Umbilical cord (tissue), 2 donors: ENCODE measurements around the gene TXNIP. TPM values are rescaled to one million over a fixed set of nuclear protein-coding genes. Genes with fewer than 3 reads are reported as not detected.

Experiments
- DNase-seq: peaks from one replicate; pipeline ENCODE4 v3.0.0-alpha.2; 2015; ENCODE audit warnings: low spot score
- total RNA-seq: library from RNA; depleted of rRNA; stranded (reverse); fragments of >200 nt; gene quantifications from one replicate; pipeline ENCODE4 v1.2.3, GENCODE V29; 2014; ENCODE audit warnings: low replicate concordance; ENCODE audit not compliant: insufficient read depth

TXNIP gene
- total RNA-seq, 1 donor from 2014 or later = 547 TPM

DNA sequence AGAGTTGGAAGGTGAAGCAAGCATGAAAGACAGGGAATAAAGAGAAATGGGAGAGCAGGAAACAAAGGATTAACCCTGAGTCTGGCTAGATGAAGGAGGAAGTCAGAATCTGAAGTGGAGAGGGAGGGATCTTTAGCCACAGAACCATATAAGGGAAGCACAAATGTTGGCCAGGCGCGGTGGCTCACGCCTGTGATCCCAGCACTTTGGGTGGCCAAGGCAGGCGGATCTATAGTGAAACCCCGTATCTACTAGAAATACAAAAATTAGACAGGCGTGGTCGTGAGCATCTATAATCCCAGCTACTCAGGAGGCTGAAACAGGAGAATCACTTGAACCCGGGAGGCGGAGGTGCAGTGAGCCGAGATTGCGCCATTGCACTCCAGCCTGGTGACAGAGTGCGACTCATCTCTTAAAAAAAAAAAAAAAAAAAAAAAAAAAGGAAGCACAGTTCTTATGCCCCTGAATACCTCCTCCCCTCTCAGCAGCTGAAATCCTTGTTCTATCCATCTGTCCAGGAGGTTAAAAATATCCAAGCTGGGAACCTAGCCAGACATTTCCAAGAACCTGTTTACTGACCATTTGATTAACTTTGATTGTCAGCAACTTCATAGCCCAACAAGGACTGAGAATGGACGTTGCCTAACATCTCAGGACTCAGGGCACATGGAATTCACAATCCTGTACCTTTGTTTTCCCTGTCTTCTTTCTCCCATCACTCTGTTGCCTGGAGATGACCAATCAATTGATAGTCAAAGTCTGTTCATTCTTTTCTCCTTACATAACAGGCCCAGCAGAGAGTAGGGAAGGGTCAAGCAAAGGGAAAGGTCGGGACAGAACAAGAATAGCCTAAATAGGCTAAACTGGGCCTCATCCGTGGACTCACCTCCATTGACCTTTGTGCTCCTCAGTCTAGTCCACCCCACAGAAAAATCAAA is 10.6 kb downstream of the TXNIP start:
- peak; percentile 40 for DNase-seq

- DNase-seq = no peak
Observed at GRCh38 chr1:145985129-145985501, 11.3 kb downstream of the TXNIP start.

DNA sequence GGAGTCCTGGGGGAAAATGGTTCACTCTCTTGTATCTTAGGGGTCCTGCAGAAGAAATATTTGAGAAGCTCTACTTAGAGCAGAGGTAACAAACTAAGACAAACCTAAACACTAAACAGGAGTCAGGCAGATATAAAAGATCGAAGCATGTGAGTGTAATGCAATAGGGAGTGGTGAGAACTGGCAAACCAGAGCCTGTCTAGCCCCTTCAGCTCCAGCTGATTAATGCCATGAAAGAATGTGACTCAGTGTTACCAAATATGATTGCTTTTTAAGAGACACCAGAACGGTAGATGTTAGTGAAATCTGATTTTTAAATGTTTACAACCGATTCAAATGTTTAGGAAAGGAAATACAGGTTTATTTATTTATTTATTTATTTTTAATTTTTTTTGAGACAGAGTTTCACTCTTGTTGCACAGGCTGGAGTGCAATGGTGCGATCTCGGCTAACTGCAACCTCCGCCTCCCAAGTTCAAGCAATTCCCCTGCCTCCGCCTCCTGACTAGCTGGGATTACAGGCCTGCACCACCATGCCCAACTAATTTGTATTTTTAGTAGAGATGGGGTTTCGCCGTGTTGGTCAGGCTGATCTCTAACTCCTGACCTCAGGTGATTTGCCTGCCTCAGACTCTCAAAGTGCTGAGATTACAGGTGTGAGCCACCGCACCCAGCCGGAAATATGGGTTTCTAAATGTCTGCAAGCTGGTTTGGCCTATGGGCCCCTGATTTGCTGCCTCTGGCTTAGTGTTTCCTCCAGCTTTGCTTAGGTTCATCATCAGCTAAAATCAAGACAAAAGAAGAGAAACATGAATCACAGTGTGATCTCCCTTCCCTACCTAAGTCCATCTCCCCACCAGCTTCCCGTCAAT is 12.2 kb downstream of the TXNIP start:
- DNase-seq = no peak

DNA sequence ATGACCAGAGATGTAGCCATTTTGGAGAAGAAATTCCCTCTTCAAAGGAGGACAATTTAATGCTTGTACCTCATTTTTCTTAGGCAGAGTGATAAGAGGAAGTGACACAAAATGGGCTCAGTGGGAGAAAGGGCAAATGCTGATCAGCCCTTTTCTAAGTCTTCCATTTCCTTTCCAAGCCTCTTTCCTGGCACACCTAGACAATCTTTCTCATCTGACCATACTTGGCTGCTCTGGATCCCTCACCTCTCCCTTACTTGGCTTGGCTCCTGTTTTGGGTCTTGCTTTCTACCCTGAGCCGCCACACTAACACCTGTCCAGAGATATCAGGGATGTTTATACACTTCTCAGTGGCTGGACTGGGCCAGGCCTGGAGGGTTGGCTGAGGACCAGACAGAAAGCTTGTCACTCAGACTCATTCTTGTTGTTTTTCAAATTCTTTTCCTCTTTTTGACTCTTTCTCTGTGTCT is 13.1 kb downstream of the TXNIP start:
- DNase-seq = no peak

DNA sequence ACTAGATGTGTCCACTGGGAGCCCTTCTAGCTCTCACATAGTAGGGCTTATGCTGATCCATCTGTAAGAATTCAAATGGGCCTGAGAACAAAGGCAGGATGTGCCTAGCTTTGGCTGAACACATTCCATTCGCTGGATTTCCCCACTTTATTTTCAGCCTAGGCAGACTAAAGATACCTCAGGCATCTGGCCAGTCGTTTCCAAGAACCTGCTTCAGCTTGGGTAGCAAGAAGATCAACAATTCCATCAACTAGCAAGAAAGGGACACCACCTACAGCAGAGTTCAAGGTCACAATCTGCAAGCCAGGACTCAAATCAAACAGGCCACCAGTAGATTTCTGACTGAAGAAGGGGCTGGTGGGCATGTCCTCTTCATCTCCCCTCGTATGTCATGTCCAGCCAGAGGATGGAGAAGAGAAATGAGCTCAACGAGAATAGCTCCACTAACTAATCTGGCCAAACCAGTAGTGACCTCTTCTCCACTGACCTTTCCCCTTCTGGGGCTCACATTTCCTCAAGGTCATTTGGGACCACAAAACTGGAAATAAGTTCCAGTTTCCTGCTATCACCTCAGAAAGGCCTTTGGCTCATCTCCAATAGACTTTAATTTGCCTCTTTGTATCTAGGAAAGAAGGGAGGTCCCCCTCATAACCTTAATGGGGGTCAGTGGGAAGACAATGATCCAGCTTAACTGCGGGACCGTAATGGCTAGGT is 14.2 kb downstream of the TXNIP start:
- DNase-seq = no peak

DNA sequence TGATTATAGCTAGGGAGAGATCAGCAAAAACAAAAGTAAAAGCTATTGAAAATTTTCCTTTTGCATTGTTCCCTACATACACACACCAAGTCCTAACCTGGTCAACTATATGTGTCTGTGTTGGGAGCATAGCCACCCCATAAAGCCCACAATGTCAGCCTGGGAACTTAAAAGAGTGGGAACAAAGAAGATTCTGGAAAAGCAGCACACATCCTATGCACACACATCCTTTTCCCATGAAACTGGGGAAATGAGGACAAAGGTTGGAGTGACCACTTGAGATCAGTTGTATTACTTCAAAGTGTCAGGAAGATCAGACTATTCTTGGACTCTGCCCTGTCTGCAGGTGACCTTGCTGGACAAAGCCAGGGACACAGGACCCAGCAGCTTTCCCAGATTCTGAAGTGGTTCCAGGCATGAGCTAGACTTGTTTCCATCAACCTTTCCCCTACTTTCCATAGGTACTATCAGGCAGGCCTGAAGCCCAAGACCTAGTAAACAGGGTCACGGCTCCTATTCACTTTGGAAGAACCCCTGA is 15.9 kb downstream of the TXNIP start:
- no peak for DNase-seq

DNA sequence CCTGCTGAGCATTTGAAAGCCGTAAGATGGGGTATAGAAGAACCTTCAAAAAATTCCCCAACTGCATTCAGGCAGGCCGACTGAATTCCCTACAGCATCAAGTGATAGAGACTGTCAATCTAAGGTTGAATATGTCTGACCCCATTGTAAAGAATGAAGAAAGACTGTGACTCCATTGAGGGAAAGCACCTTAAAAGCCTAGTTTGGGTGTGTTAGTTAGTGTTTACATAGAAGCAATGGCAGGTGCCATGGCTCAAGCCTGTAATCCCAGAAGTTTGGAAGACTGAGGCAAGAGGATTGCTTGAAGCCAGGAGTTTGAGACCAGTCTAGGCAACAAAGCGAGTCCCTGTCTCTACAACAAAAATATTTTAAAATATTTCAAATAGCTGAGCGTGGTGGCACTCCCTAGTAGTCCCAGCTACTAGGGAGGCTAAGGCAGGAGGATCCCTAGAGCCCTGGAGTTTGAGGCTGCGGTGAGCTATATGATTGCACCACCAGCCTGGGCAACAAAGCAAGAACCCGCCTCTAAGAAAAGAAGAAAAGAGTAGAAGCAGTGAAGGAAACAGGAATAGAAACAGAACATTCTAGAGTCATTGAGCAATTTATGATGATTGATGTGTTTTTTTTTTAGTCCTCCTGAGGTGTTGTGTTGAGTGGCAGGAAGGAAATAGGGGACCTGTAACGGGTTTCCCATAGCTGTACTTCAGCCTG is 16.5 kb downstream of the TXNIP start:
- no peak for DNase-seq

DNA sequence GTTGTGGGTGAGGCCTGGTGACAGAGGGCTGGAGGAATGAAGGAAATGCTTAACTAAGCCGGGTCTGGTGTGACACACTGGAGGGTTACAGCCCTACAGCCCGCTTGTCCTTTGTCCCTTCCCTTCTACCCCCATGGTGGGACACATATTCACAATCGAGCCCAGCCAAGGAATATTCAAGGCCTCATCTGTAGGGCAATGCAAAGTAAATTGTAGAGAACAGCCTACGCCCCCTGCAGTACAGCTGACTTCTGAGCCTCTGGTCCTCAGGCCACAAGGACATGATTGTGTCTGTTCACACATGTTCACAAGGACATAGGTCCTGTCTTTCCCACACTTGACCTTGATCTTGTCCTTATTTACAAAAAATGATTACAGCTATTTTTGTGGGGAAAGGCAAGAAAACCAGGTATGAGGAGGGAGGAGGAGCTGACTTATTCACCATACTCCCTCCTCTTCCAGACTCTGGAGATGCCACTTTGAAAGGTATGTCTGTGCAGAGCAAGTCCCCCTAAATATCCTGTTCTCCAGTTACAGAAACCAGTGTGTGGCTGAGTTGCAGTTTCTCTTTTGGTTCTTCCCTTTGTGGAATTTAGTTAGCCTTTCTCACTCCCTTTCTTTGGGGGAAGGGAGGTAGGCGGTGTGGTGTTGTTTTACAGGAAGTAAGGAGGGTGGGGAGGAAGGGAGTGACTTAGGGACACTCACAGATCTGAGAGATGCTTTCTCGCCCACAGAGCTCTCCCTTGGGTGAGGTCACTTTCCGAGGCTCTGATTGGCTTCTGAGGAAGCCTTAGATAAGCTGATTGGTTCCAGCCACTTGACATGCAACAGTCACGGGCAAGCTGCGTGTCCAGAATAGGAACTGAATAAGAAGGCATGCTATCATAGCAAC is 17.3 kb downstream of the TXNIP start:
- peak; percentile 100 for DNase-seq

DNA sequence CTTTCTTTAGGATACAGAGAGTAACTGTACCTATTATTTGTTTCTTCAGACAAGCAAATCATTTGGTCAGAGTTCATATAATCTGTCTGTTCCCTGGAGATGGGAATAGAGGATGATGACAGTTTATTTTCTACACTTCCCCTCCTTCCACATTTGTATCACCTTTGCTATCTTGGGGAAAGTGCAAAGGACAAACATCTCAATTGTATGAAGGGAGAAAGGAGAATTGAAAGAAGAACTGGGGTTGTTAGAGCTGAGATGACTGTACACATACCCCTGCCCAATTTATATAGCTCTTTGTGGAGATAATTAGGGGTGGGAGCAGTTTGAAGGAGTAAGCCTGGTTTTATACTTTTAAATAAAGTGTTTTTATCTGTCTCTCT is 17.9 kb downstream of the TXNIP start:
- DNase-seq = no peak

GRCh38 chr1:145977486-145978470 is 18.6 kb downstream of the TXNIP start:
- peak; percentile 87 for DNase-seq

DNA sequence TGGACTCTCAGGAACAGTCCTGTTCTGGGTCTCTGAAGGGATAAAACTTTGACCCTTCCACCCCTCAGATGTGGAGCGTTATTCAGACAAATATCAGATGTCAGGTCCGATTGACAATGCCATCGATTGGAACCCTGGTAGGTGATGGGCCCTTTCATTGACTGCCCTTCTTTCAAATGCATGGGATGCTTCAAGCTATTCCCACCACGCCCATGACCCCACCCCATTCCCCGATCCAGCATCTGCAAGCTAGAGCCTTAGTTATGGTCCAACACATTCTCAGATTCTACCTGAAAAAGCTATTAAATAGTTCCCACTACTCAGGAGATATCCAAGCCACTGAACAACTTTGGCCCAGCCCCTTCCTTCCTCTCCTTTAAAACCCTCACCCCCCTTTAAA is 19.4 kb downstream of the TXNIP start:
- no peak for DNase-seq

DNA sequence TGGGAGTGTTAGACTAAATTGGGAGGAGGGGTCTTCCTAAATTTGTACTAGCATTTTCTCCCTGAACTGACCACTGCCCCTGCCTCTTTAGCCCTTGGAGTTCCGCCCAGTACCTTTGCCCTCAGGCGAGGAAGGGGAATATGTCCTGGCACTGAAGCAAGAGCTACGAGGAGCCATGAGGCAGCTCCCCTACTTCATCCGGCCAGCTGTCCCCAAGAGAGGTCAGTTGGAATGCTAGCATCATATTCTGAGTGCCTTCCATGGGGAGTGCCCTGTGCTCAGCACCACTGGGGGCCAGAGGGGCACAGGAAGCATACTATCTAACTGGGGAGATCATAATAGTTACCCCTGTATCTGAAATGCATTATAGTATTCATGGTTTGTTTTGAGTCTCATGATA is 21.2 kb downstream of the TXNIP start:
- DNase-seq = no peak

GRCh38 chr1:145974721-145975120 is 21.7 kb downstream of the TXNIP start:
- DNase-seq = no peak

GRCh38 chr1:145972580-145972979 is 23.8 kb downstream of the TXNIP start:
- no peak for DNase-seq

- DNase-seq = no peak
Observed at GRCh38 chr1:145967288-145967687, 29.1 kb downstream of the TXNIP start.

- DNase-seq = no peak
Observed at GRCh38 chr1:145965119-145965744, 31.1 kb downstream of the TXNIP start.

GRCh38 chr1:145964328-145965118 is 31.9 kb downstream of the TXNIP start, which contains the start of the genes ANKRD34A and POLR3GL:
Gene ANKRD34A, minus strand, starts transcription at chr1:145964575. Its CDS starts 2,816 bp downstream, at chr1:145961759.
Gene POLR3GL, plus strand, starts transcription at chr1:145964690. Its CDS starts 10,176 bp downstream, at chr1:145974866.
- DNase-seq = peak; percentile 99
